Body of pancreas (tissue), 4 donors: Measurements from ENCODE around the gene FAM193A. TPM values are rescaled to one million over a fixed set of nuclear protein-coding genes. Genes with fewer than 3 reads are reported as not detected.
"Not testable (repeated sequence)": the region's sequence is repeated elsewhere in the genome, so short reads cannot be mapped to it uniquely, and the experiment has no call there.

Experiments
- ATAC-seq: fragments of 150-250 bp; one replicate; pipeline ENCODE4 v1.9.1; 2016
- DNase-seq, 4 donors: peaks; one replicate each; pipeline ENCODE4 v3.0.0-alpha.2; 2019
- H3K27ac ChIP-seq, 4 donors: fragments of 200-600 bp; sonication (generic); 1 replicate in 3 of 4; 2 replicates in 1 of 4; pipeline versions ENCODE4 v1.5.1 to v1.6.1; 2016 to 2019; ENCODE audit warnings: mild to moderate bottlenecking in 1 of 4, mixed read lengths in 1 of 4, moderate library complexity in 1 of 4
- H3K27me3 ChIP-seq, 2 donors: fragments of 200-600 bp; sonication (generic); one replicate each; pipeline ENCODE4 v1.6.0; 2016; ENCODE audit warnings: mild to moderate bottlenecking in 1 of 2
- H3K36me3 ChIP-seq, 2 donors: fragments of 200-600 bp; sonication (generic); replicated peaks in 1 of 2; 2 replicates each; pipeline ENCODE4 v1.5.1; 2016; ENCODE audit warnings: low read depth in 2 of 2; ENCODE audit not compliant: insufficient read depth in 1 of 2
- H3K4me1 ChIP-seq: fragments of 200-600 bp; sonication (generic); one replicate; pipeline ENCODE4 v1.6.0; 2016
- H3K4me3 ChIP-seq, 2 donors: fragments of 200-600 bp; sonication (generic); 1 replicate in 1 of 2; 2 replicates in 1 of 2; pipeline ENCODE4 v1.5.1; 2016 to 2019
- H3K9me3 ChIP-seq, 3 donors: fragments of 200-600 bp; sonication (generic); 1 replicate in 2 of 3; 2 replicates in 1 of 3; pipeline ENCODE4 v1.5.1; 2016
- POLR2A ChIP-seq, 3 donors: fragments of 450-650 bp; IDR thresholded peaks; one replicate each; pipeline ENCODE4 v1.6.1; 2016; ENCODE audit warnings: antibody characterized with exemption in 3 of 3, mild to moderate bottlenecking in 2 of 3
- WGBS, 2 donors: methylation state at CpG; one replicate each; pipeline ENCODE4 v1.1.5; 2017; 5-methylcytosine and 5-hydroxymethylcytosine counted together
- intact Hi-C: fragments of 100-400 bp; cut with DNase I; formaldehyde crosslinking; loops from one replicate; pipeline ENCODE4 v1.15.1; 2023
- total RNA-seq, 2 donors: library from RNA; depleted of rRNA; stranded (reverse); fragments of >200 nt; gene quantifications; one replicate each; pipeline ENCODE4 v1.1.0, GENCODE V29; 2016
- TF ChIP-seq, protein P1 (sequence below), 7 experiments: fragments of 450-650 bp in 4 of 7; fragments of 200-600 bp in 3 of 7; sonication (generic) in 3 of 7; IDR thresholded peaks; one replicate each; pipeline ENCODE4 v1.5.1; 2016 to 2019; ENCODE audit warnings: antibody characterized with exemption in 7 of 7

Gene FAM193A
- total RNA-seq, 2 donors from 2014 or later, result 14.8 to 22.7 TPM

DNA sequence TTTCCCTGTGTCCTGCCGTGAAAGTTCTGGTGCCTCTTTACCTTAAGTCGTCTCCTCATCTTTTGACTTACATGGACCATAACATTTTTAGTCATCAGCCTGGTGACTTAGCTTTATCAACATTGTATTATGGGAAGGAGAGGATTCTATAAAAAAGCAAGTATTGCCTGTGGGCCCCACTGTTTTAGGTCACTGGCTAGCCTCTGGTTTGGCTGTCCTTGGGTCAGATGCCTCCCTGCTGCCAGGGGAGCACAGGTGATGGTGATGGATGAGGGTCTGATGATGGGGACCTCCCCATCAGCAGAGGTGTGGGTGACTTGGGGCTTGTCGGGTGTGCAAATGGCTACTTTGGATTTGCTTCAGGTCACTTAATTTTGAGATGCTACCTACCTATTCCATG lies 51.8 kb downstream of the FAM193A start:
- Histone ChIP-seq H3K36me3 (no peaks in the 10 kb centered on the region), H3K27me3 (no peaks in the 10 kb centered on the region), H3K4me1 (peaks cover 58% of the 10 kb centered on the region), H3K4me3 (no peak overlapping the region), H3K9me3 (no peaks in the 10 kb centered on the region), H3K27ac (no peak overlapping the region)
- 76 to 84% methylated on average over 3 of the region's 3 CpGs for WGBS, 2 donors
- intact Hi-C loops, result no loop called here
- no peak for DNase-seq
- ATAC-seq, result no peak
- no peak for TF ChIP-seq POLR2A (IDR thresholded peaks at IDR 0.05)
- TF ChIP-seq, protein P1, sequence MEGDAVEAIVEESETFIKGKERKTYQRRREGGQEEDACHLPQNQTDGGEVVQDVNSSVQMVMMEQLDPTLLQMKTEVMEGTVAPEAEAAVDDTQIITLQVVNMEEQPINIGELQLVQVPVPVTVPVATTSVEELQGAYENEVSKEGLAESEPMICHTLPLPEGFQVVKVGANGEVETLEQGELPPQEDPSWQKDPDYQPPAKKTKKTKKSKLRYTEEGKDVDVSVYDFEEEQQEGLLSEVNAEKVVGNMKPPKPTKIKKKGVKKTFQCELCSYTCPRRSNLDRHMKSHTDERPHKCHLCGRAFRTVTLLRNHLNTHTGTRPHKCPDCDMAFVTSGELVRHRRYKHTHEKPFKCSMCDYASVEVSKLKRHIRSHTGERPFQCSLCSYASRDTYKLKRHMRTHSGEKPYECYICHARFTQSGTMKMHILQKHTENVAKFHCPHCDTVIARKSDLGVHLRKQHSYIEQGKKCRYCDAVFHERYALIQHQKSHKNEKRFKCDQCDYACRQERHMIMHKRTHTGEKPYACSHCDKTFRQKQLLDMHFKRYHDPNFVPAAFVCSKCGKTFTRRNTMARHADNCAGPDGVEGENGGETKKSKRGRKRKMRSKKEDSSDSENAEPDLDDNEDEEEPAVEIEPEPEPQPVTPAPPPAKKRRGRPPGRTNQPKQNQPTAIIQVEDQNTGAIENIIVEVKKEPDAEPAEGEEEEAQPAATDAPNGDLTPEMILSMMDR (IDR thresholded peaks at IDR 0.05), result no peak

DNA sequence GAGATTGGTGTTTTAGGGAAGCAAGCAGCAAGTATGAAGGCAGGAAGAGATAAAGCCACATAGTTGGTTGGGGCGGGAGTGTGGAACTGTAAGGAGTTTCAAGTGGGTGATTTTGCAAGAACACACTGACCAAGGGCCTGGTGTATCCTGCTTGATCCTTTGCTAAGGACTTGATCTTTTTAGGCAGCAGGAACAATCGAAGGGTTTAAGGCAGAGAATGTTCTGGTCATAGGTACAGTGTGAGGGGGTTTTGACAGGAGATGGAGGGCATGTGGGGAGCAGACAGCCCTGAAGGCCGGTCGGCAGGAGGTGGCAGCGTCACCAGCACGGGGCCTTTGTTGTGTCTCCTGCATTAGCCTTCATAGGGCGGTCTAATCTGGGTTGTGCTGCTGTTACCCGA lies 54.7 kb downstream of the FAM193A start:
- peaks cover 48% of the 10 kb centered on the region for H3K4me1 ChIP-seq
- H3K4me3 ChIP-seq, result no peak overlapping the region
- no peaks in the 10 kb centered on the region for H3K27me3 ChIP-seq
- no peak overlapping the region for H3K27ac ChIP-seq
- DNase-seq (no peak), ATAC-seq (no peak)
- intact Hi-C loops, result no loop called here
- H3K9me3 ChIP-seq, result no peaks in the 10 kb centered on the region
- WGBS, 2 donors, result 47 to 65% methylated on average over 8 of the region's 8 CpGs
- no peak for TF ChIP-seq POLR2A (IDR thresholded peaks at IDR 0.05)
- TF ChIP-seq, protein P1 (IDR thresholded peaks at IDR 0.05), result no peak
- no peaks in the 10 kb centered on the region for H3K36me3 ChIP-seq

DNA sequence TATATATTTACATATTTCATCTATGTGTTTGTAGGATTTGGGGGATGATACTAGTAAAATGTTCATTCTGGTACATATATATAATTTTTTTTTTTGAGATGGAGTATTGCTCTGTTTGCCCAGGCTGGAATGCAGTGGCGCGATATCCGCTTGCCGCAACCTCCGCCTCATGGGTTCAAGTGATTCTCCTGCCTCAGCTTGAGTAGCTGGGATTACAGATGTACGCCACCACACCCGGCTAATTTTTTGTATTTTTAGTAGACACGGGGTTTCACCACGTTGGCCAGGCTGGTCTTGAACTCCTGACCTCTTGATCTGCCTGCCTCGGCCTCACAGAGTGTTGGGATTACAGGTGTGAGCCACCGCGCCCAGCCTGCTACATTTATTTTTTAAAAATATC lies 55.6 kb downstream of the FAM193A start:
- WGBS, 2 donors, result 92 to 95% methylated on average over 12 of the region's 12 CpGs
- H3K4me3 ChIP-seq, H3K27me3 ChIP-seq, DNase-seq, ATAC-seq, H3K36me3 ChIP-seq, intact Hi-C loops, H3K9me3 ChIP-seq, H3K27ac ChIP-seq: not testable (repeated sequence)
- H3K4me1 ChIP-seq, result peaks cover 52% of the 10 kb centered on the region

DNA sequence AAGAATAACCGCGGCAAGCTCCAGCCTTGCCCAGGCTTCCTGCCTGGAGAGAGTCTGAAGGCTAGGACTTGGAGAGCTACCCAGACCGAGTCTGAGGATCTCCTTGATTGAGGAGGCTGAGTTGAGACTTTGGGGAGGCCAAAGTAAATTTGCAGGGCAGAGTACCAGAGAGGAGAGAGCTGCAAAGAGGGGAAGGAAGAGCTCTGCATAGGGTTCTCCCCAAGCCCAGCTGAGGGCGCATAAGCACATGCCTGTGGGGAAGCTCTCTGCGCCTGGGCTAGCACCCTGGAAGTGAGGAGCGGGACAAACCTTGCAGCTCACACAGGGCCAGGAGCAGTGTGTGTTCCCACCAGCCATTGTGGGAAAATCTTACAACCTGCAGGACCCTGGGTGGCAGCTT lies 56.1 kb downstream of the FAM193A start:
- whole genome bisulfite sequencing, 2 donors, result 68 to 90% methylated on average over 6 of the region's 6 CpGs
- no peak for TF ChIP-seq POLR2A (IDR thresholded peaks at IDR 0.05)
- TF ChIP-seq, protein P1 (IDR thresholded peaks at IDR 0.05), result no peak
- H3K9me3 ChIP-seq, result no peaks in the 10 kb centered on the region
- no peaks in the 10 kb centered on the region for H3K36me3 ChIP-seq
- H3K27ac ChIP-seq, result no peak overlapping the region
- no peak overlapping the region for H3K4me3 ChIP-seq
- DNase-seq, result no peak
- H3K4me1 ChIP-seq, result peaks cover 57% of the 10 kb centered on the region
- intact Hi-C loops, result no loop called here
- no peaks in the 10 kb centered on the region for H3K27me3 ChIP-seq
- ATAC-seq, result peak; percentile 12

DNA sequence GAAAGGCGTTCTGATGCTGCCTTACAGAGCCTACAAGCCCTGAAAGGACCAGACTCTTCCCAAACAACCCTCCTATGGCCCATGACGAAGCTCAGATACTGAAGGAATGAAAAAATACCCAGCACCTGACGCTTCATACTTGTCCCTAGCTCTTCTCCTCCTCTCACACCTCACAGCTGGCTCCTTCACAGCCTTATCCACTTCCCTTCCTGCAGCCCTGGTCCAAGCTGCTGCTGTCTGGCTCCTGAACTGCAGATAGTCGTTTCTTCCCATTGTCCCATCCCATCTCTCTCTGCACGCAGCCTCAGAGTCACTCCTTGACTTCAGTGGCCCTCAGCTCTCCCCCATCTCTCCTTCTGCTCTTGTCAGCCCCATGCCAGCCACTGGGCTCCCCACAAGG lies 56.6 kb downstream of the FAM193A start:
- TF ChIP-seq POLR2A (IDR thresholded peaks at IDR 0.05), result no peak
- TF ChIP-seq, protein P1 (IDR thresholded peaks at IDR 0.05), result no peak
- intact Hi-C loops, result no loop called here
- H3K4me3 ChIP-seq, result no peak overlapping the region
- 40 to 43% methylated on average over 3 to 5 of the region's 5 CpGs for WGBS, 2 donors
- no peaks in the 10 kb centered on the region for H3K9me3 ChIP-seq
- no peaks in the 10 kb centered on the region for H3K36me3 ChIP-seq
- H3K4me1 ChIP-seq, result peaks cover 58% of the 10 kb centered on the region
- H3K27ac ChIP-seq, result no peak overlapping the region
- H3K27me3 ChIP-seq, result no peaks in the 10 kb centered on the region
- no peak for DNase-seq
- no peak for ATAC-seq
